GM12875 (cell line): ENCODE results near the gene FOXP2.
"Not testable (repeated sequence)": the region's sequence is repeated elsewhere in the genome, so short reads cannot be mapped to it uniquely, and the experiment has no call there.

Experiments used
- H3K4me3 ChIP-seq: one replicate; pipeline ENCODE4 v1.5.1; 2011; ENCODE audit warnings: low read depth, low read length, control low read depth
- CTCF ChIP-seq: IDR thresholded peaks from 2 replicates; pipeline ENCODE4 v1.5.1; 2011; ENCODE audit warnings: low read depth, mild to moderate bottlenecking, control low read depth, inconsistent platforms, low read length, moderate library complexity, borderline replicate concordance; ENCODE audit not compliant: insufficient read depth

Gene FOXP2

DNA sequence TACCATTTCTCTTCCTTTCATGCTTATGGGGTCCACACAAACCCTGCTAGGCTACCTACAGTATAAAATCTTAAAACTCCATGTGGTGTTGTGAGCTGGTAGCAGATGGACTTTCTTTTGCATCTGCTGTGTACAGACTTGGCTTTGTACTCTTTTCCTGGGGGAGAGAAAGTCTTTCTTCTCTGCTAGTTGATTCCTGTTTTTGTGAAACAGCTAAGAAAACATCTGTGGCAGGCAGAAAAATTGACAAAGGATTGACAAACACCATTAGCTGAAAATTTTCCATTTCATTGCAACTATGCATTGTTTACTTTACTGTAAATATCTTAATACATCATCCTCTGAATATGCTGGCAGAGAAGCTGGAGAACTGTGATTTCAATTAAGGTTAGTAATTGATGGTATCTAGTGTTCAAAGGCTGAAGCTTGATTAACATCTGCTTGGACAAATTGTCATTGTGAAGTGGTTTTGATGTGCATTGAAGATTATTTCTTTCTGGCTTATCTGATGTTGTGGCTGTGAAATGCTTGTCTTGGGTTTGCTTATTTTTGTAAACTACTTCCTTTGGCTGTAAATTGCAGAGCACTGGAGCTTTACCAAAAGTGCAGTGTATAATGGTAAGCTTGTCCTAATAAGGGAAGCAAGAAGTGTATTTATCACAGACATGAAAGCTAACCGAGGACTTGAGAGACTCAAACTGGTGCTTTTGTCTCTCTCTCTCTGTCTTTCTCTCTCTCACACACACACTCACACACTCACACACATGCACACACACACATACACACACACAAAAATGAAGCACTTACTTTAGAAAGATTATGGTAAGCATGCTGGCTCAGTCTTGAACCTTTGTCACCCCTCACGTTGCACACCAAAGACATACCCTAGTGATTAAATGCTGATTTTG lies at the start of gene FOXP2:
TSS of gene FOXP2 (plus strand) at position 660 of the 908 bp plus-strand sequence. CDS start 11,697 bp downstream, outside the sequence.
- no peak within 1 kb of the TSS for H3K4me3 ChIP-seq

GRCh38 chr7:114365791-114366190 lies 48.8 kb upstream of the FOXP2 start:
- no peak for TF ChIP-seq CTCF
- no peak overlapping the region for H3K4me3 ChIP-seq

More for the DNA sequence above, at the start of gene FOXP2:
- TF ChIP-seq CTCF: no peak

- H3K4me3 ChIP-seq: no peak overlapping the region
- TF ChIP-seq CTCF: no peak
These were observed 46.1 kb upstream of the FOXP2 start for GRCh38 chr7:114368492-114368891.

DNA sequence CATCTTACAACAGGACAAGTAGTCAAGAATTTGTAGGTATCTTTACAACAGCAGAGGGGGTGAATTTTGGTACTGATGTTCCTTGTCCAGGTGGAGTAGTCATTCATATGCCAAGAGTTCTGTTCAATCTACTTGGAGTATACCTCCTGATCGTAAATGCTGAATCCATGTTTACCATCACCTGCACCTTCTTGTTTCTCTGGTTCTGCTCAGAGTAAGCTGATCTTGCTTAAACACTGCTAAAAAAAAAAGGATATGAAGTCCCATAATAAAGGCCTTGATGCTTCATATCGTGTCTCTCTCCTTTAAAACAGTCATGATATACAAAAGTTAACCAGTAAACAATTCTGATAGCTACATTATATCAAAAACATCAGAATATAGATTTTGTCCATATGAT lies 45.3 kb upstream of the FOXP2 start:
- H3K4me3 ChIP-seq: no peak overlapping the region
- no peak for TF ChIP-seq CTCF

- TF ChIP-seq CTCF: no peak
- H3K4me3 ChIP-seq: no peak overlapping the region
These were observed 42.0 kb upstream of the FOXP2 start for GRCh38 chr7:114372619-114373018.

- TF ChIP-seq CTCF: no peak
- no peak overlapping the region for H3K4me3 ChIP-seq
These were observed 38.7 kb upstream of the FOXP2 start for GRCh38 chr7:114375907-114376306.

GRCh38 chr7:114383946-114384345 lies 30.7 kb upstream of the FOXP2 start:
- H3K4me3 ChIP-seq: not testable (repeated sequence)

DNA sequence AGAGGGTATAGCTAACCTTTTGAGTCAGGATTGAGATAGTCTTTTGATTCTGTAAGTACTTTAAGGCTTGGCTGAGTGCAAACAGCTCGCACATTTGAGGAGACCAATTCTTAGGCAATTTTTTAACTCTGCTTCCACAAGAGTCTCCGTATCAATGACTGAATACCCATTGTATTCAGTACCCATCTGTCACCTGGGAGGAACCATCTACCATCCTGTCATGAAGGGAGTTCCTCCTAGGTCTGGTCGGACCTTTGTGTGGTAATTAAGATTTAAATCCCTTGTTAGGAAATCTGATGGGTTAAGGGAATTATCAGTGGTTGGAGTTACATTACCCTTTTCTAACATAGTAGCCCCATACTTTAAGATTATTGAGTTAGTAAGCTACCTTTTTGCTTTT lies 30.3 kb upstream of the FOXP2 start:
- not testable (repeated sequence) for H3K4me3 ChIP-seq
